ENCODE data around the gene ADIRF.
"Not testable (repeated sequence)": the region's sequence is repeated elsewhere in the genome, so short reads cannot be mapped to it uniquely, and the experiment has no call there.

DNA sequence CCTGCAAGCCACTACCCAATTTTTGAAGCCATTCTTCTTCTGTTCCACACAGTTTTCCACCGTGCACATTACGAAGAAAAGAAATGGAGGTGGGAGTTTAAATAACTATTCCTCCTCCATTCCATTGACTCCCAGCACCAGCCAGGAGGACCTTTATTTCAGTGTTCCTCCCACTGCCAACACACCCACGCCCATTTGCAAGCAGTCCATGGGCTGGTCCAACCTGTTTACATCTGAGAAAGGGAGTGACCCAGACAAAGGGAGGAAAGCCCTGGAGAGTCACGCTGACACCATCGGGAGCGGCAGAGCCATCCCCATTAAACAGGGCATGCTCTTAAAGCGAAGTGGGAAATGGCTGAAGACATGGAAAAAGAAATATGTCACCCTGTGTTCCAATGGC lies 40.0 kb downstream of the ADIRF start:
- not testable (repeated sequence) for TF ChIP-seq ZNF431 (CRISPR knock-in tag; IDR thresholded peaks at IDR 0.05); ATF2 (CRISPR knock-in tag; IDR thresholded peaks at IDR 0.05); CTCF (IDR thresholded peaks at IDR 0.05 in 2 of 3, conservative IDR thresholded peaks at IDR 0.05 in 1 of 3; ENCODE audit: insufficient read depth in 2 of 3, low read depth in 1 of 3, low read length in 3 of 3)
- TF ChIP-seq, protein P1, sequence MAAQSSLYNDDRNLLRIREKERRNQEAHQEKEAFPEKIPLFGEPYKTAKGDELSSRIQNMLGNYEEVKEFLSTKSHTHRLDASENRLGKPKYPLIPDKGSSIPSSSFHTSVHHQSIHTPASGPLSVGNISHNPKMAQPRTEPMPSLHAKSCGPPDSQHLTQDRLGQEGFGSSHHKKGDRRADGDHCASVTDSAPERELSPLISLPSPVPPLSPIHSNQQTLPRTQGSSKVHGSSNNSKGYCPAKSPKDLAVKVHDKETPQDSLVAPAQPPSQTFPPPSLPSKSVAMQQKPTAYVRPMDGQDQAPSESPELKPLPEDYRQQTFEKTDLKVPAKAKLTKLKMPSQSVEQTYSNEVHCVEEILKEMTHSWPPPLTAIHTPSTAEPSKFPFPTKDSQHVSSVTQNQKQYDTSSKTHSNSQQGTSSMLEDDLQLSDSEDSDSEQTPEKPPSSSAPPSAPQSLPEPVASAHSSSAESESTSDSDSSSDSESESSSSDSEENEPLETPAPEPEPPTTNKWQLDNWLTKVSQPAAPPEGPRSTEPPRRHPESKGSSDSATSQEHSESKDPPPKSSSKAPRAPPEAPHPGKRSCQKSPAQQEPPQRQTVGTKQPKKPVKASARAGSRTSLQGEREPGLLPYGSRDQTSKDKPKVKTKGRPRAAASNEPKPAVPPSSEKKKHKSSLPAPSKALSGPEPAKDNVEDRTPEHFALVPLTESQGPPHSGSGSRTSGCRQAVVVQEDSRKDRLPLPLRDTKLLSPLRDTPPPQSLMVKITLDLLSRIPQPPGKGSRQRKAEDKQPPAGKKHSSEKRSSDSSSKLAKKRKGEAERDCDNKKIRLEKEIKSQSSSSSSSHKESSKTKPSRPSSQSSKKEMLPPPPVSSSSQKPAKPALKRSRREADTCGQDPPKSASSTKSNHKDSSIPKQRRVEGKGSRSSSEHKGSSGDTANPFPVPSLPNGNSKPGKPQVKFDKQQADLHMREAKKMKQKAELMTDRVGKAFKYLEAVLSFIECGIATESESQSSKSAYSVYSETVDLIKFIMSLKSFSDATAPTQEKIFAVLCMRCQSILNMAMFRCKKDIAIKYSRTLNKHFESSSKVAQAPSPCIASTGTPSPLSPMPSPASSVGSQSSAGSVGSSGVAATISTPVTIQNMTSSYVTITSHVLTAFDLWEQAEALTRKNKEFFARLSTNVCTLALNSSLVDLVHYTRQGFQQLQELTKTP (IDR thresholded peaks at IDR 0.05; ENCODE audit: low read depth in 1 of 2, partially characterized antibody in 2 of 2) = not testable (repeated sequence)

Measured in K562 (cell line).